CD4-positive, CD25-positive, alpha-beta regulatory T cell (primary cell): ENCODE results near the gene CDKAL1. TPM values are rescaled to one million over a fixed set of nuclear protein-coding genes. Genes with fewer than 3 reads are reported as not detected.
A peak's percentile ranks its signal among the peaks of the same experiment; 100 is the strongest.

Experiments used
- ATAC-seq, 2 donors: fragments of 150-1000 bp; cut with Tn5 transposase; one replicate each; pipeline ENCODE4 v1.10.0; 2021; ENCODE audit warnings: low read depth in 2 of 2, moderate number of reproducible peaks in 2 of 2, moderate library complexity in 1 of 2
- DNase-seq, 3 donors: peaks; one replicate each; pipeline versions ENCODE4 v3.0.0 to v3.0.0-alpha.2; 2012 to 2022; ENCODE audit warnings: mixed read lengths in 1 of 3
- H3K27ac ChIP-seq: one replicate; pipeline ENCODE4 v1.7.0; 2013; ENCODE audit warnings: mild to moderate bottlenecking, low read length; ENCODE audit not compliant: insufficient read depth, poor library complexity, severe bottlenecking
- H3K27me3 ChIP-seq: one replicate; pipeline ENCODE4 v1.7.0; 2013; ENCODE audit warnings: low read length; ENCODE audit not compliant: control insufficient read depth, insufficient read depth
- H3K36me3 ChIP-seq: one replicate; pipeline ENCODE4 v1.7.0; 2013; ENCODE audit warnings: mild to moderate bottlenecking, low read length, moderate library complexity; ENCODE audit not compliant: control insufficient read depth, insufficient read depth
- H3K4me1 ChIP-seq: 2 replicates; pipeline ENCODE4 v1.7.0; 2013; ENCODE audit warnings: mild to moderate bottlenecking, low read length; ENCODE audit not compliant: insufficient read depth, control insufficient read depth, poor library complexity, severe bottlenecking
- H3K4me3 ChIP-seq: one replicate; pipeline ENCODE4 v1.7.0; 2013; ENCODE audit warnings: low read depth, mild to moderate bottlenecking, low read length, moderate library complexity
- H3K9me3 ChIP-seq, 2 experiments: 1 replicate in 1 of 2; 2 replicates in 1 of 2; pipeline ENCODE4 v1.7.0; 2013; ENCODE audit warnings: low read length in 2 of 2, mild to moderate bottlenecking in 1 of 2, moderate library complexity in 1 of 2; ENCODE audit not compliant: control insufficient read depth in 2 of 2
- H3K27ac Mint-ChIP-seq, 3 donors: one replicate each; pipeline ENCODE4 v1.8.0; 2020 to 2022; ENCODE audit warnings: mild to moderate bottlenecking in 3 of 3, mixed read lengths in 3 of 3, moderate library complexity in 2 of 3
- H3K27me3 Mint-ChIP-seq: one replicate; pipeline ENCODE4 v1.8.0; 2022; ENCODE audit warnings: mild to moderate bottlenecking, mixed read lengths
- H3K36me3 Mint-ChIP-seq: one replicate; pipeline ENCODE4 v1.8.0; 2020; ENCODE audit warnings: mixed read lengths
- H3K4me1 Mint-ChIP-seq, 4 donors: one replicate each; pipeline ENCODE4 v1.8.0; 2020 to 2022; ENCODE audit warnings: mixed read lengths in 4 of 4, mild to moderate bottlenecking in 1 of 4
- H3K4me3 Mint-ChIP-seq, 4 donors: one replicate each; pipeline ENCODE4 v1.8.0; 2020 to 2022; ENCODE audit warnings: mild to moderate bottlenecking in 4 of 4, mixed read lengths in 4 of 4, moderate library complexity in 3 of 4
- H3K9me3 Mint-ChIP-seq, 7 donors: one replicate each; pipeline ENCODE4 v1.8.0; 2020 to 2022; ENCODE audit warnings: mixed read lengths in 7 of 7, mild to moderate bottlenecking in 3 of 7, moderate library complexity in 2 of 7
- polyA plus RNA-seq, 4 donors: library from polyadenylated mRNA; unstranded; fragments of 300-500 nt; fragmentation: Illumina TruSeq; gene quantifications; one replicate each; pipeline ENCODE4 v1.2.3, GENCODE V29; 2021
- total RNA-seq: library from RNA; stranded (reverse); gene quantifications from one replicate; pipeline ENCODE4 v1.2.3, GENCODE V29; 2022

The CDKAL1 gene
- total and polyA plus RNA-seq, 5 donors from 2014 or later: 26.1 to 39.4 (median 30.4) TPM

DNA sequence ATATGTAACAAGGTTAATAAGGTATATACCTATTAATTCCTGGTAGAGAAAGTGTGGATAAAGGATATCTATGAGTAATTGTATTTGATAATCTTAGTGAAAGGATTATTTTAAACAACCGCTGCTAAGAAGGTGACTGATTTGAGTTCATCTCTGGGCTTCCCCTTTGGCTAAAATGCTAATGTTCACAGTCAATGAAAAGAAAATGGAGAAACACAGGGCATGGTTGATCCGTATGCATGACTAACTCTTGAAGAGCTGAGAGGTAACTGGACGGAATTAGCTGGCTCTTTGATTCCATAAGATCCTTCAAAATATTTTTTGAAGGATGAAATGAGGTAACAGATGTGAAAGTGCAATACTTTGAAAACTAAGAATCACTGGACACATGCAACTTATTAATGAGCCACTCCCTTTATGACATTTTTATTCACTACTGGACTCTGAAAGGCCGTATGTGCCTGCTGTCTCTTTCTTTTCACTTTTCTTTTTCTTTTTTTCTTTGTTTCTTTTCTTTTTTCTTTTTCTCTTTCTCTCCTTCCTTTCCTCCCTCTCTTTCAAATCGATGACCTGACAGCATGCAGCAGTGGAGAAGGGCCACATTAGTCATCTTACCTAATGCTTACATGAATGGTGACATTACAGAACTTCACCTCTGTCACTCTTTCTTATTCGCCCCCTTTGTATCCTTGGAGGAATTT lies 464.6 kb downstream of the CDKAL1 start:
- Mint-ChIP-seq H3K27me3 (no peaks in the 10 kb centered on the region), H3K4me3 (no peak overlapping the region), H3K4me1 (peaks cover 0 to 11% (median 3%) of the 10 kb centered on the region in 4 donors), H3K9me3 (peaks cover 0 to 4% (median 0%) of the 10 kb centered on the region in 7 donors), H3K27ac (no peak overlapping the region), H3K36me3 (peaks cover 40% of the 10 kb centered on the region)
- no peaks in the 10 kb centered on the region for H3K4me1 ChIP-seq
- no peaks in the 10 kb centered on the region for H3K9me3 ChIP-seq
- DNase-seq (no peak), ATAC-seq (no peak)
- no peak overlapping the region for H3K27ac ChIP-seq
- peaks cover 7% of the 10 kb centered on the region for H3K36me3 ChIP-seq
- H3K4me3 ChIP-seq: no peak overlapping the region
- H3K27me3 ChIP-seq: no peaks in the 10 kb centered on the region

DNA sequence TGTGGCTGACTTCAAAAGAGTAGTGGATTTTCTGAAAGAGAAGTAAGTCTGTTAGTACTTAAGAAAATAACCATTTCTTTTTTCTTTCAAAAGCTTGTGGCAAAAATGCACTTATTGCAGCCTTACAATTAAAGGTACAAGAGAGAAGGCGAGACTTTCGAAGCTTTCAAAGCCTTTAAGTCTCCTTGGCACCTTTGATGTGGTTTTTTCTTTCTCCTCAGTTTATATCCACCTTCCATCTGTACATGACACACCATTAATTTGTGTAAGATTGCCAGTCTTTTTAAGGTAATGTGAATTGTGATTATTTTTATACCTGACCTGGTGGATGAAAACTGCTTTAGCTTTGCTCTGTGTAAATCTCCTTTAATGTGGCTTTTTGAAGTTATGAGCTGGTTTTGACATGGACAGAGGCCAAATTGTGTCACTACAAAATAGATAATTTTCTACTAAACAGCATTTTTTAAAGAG lies 466.1 kb downstream of the CDKAL1 start:
- no peak overlapping the region for H3K4me3 Mint-ChIP-seq
- peaks cover 44% of the 10 kb centered on the region for H3K36me3 Mint-ChIP-seq
- Histone ChIP-seq H3K27me3 (no peaks in the 10 kb centered on the region), H3K9me3 (no peaks in the 10 kb centered on the region), H3K27ac (no peak overlapping the region), H3K4me1 (no peaks in the 10 kb centered on the region), H3K4me3 (no peak overlapping the region), H3K36me3 (peaks cover 7% of the 10 kb centered on the region)
- H3K9me3 Mint-ChIP-seq: peaks cover 0 to 2% (median 0%) of the 10 kb centered on the region in 7 donors
- DNase-seq (no peak), ATAC-seq (no peak)
- H3K27ac Mint-ChIP-seq: no peak overlapping the region
- H3K27me3 Mint-ChIP-seq: no peaks in the 10 kb centered on the region
- H3K4me1 Mint-ChIP-seq: peaks cover 0 to 11% (median under 1%) of the 10 kb centered on the region in 4 donors

DNA sequence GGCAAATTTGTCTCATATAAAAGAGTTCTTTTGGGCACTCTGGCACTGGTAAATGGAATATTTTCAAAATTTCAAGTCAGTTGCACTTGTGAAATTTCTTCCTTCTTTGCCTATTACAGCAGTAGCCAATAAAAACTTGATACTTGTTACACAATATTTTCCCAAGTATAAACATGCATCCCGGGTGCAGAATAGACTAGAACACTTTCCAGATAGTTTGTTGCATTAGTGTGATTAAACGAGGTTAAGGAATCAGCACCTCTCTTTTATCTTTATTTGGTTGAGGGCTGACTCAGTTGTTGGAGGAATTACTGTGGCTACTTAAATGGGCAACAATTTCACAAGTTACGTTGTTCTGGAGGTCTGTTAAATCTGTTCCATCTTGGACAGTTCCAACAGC lies 467.5 kb downstream of the CDKAL1 start:
- no peaks in the 10 kb centered on the region for H3K4me1 ChIP-seq
- no peak overlapping the region for H3K4me3 Mint-ChIP-seq
- H3K27ac Mint-ChIP-seq: no peak overlapping the region
- no peaks in the 10 kb centered on the region for H3K27me3 ChIP-seq
- peaks cover 7% of the 10 kb centered on the region for H3K36me3 ChIP-seq
- no peaks in the 10 kb centered on the region for H3K9me3 ChIP-seq
- DNase-seq (no peak), ATAC-seq (no peak)
- no peaks in the 10 kb centered on the region for H3K27me3 Mint-ChIP-seq
- H3K4me3 ChIP-seq: no peak overlapping the region
- peaks cover 0 to 2% (median 0%) of the 10 kb centered on the region in 7 donors for H3K9me3 Mint-ChIP-seq
- no peak overlapping the region for H3K27ac ChIP-seq
- peaks cover 49% of the 10 kb centered on the region for H3K36me3 Mint-ChIP-seq
- H3K4me1 Mint-ChIP-seq: peaks cover 0 to 11% (median 0%) of the 10 kb centered on the region in 4 donors

- no peaks in the 10 kb centered on the region for H3K4me1 ChIP-seq
- Mint-ChIP-seq H3K27me3 (no peaks in the 10 kb centered on the region), H3K4me1 (peaks cover 0 to 5% (median 2%) of the 10 kb centered on the region in 4 donors), H3K9me3 (peaks cover 0 to 5% (median 0%) of the 10 kb centered on the region in 7 donors), H3K4me3 (peak overlapping the region in 1 of 4 donors; percentile 29), H3K36me3 (peaks cover 58% of the 10 kb centered on the region), H3K27ac (no peak overlapping the region)
- peaks cover 7% of the 10 kb centered on the region for H3K36me3 ChIP-seq
- H3K27ac ChIP-seq: no peak overlapping the region
- ATAC-seq (no peak), DNase-seq (no peak)
- H3K9me3 ChIP-seq: no peaks in the 10 kb centered on the region
- H3K27me3 ChIP-seq: no peaks in the 10 kb centered on the region
- no peak overlapping the region for H3K4me3 ChIP-seq
Observed at GRCh38 chr6:21003780-21004541, 469.7 kb downstream of the CDKAL1 start.

DNA sequence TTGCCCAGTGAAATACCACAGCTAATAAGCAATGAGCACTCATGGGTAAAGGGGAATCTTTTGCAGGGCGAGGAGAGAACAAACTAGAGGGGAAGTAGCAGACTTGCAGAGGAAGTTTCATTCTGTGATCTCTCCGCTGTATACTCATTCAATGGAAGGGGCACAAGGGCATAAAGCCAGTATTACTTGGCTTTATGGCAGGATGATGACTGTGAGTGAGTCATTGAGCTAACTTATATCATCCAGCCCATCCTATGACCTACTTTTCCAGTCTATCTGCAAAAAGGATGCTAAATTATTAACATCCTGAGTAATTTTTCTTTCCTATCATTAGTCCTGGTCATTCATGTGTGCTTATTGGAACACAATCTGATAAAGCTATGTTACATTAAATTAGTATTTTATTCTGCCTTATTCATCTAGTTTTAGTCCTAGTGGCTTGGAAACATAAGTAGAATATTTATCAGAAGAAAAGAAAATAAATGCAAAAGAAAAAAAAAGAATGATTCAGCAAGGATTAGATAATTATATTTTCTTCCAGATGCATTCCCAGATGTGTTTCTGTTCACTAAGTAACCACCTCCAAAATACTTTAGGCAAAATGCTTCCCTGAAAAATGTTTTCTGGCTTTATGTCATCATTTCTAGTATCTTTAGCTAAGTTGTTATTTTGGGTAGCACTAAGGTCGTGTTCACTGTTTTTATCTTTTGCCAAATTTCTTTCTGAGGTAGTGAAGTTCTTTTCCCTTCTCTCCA lies 471.7 kb downstream of the CDKAL1 start:
- no peak overlapping the region for H3K27ac ChIP-seq
- H3K4me3 Mint-ChIP-seq: no peak overlapping the region
- peaks cover 58% of the 10 kb centered on the region for H3K36me3 Mint-ChIP-seq
- no peak overlapping the region for H3K4me3 ChIP-seq
- H3K36me3 ChIP-seq: peaks cover 4% of the 10 kb centered on the region
- H3K27me3 Mint-ChIP-seq: no peaks in the 10 kb centered on the region
- peaks cover 0 to 6% (median 2%) of the 10 kb centered on the region in 7 donors for H3K9me3 Mint-ChIP-seq
- no peak overlapping the region for H3K27ac Mint-ChIP-seq
- H3K4me1 ChIP-seq: no peaks in the 10 kb centered on the region
- ATAC-seq: no peak
- peaks cover 0 to 5% (median 2%) of the 10 kb centered on the region in 4 donors for H3K4me1 Mint-ChIP-seq
- DNase-seq: no peak
- no peaks in the 10 kb centered on the region for H3K27me3 ChIP-seq
- H3K9me3 ChIP-seq: no peaks in the 10 kb centered on the region

- no peak for ATAC-seq
- H3K4me3 Mint-ChIP-seq: no peak overlapping the region
- H3K4me1 Mint-ChIP-seq: peaks cover 0 to 10% (median 4%) of the 10 kb centered on the region in 4 donors
- H3K9me3 Mint-ChIP-seq: peaks cover 0 to 5% (median 0%) of the 10 kb centered on the region in 7 donors
- H3K36me3 Mint-ChIP-seq: peaks cover 25% of the 10 kb centered on the region
- no peaks in the 10 kb centered on the region for H3K27me3 ChIP-seq
- H3K36me3 ChIP-seq: peaks cover 4% of the 10 kb centered on the region
- H3K27ac ChIP-seq: no peak overlapping the region
- no peaks in the 10 kb centered on the region for H3K9me3 ChIP-seq
- no peak overlapping the region for H3K27ac Mint-ChIP-seq
- H3K4me3 ChIP-seq: no peak overlapping the region
- H3K4me1 ChIP-seq: no peaks in the 10 kb centered on the region
- DNase-seq: no peak
- H3K27me3 Mint-ChIP-seq: no peaks in the 10 kb centered on the region
Observed at GRCh38 chr6:21019614-21020013, 485.4 kb downstream of the CDKAL1 start.

- H3K27ac ChIP-seq: no peak overlapping the region
- peaks cover 23% of the 10 kb centered on the region for H3K36me3 Mint-ChIP-seq
Observed at GRCh38 chr6:21022343-21023107, 488.3 kb downstream of the CDKAL1 start.

More at GRCh38 chr6:21022343-21023107, 488.3 kb downstream of the CDKAL1 start:
- H3K9me3 Mint-ChIP-seq: peaks cover 0 to 8% (median 2%) of the 10 kb centered on the region in 7 donors
- DNase-seq (no peak), ATAC-seq (no peak)
- H3K27ac Mint-ChIP-seq: peak overlapping the region in 1 of 3 donors; percentile 38
- no peaks in the 10 kb centered on the region for H3K27me3 ChIP-seq
- H3K4me1 ChIP-seq: no peaks in the 10 kb centered on the region
- peaks cover 2% of the 10 kb centered on the region for H3K36me3 ChIP-seq
- H3K9me3 ChIP-seq: no peaks in the 10 kb centered on the region
- H3K27me3 Mint-ChIP-seq: no peaks in the 10 kb centered on the region
- no peak overlapping the region for H3K4me3 ChIP-seq
- no peak overlapping the region for H3K4me3 Mint-ChIP-seq
- H3K4me1 Mint-ChIP-seq: peaks cover 0 to 16% (median 7%) of the 10 kb centered on the region in 4 donors
